Measurements from ENCODE around the gene GRK2.
"Not testable (repeated sequence)": the region's sequence is repeated elsewhere in the genome, so short reads cannot be mapped to it uniquely, and the experiment has no call there.

- TF ChIP-seq CTCF (conservative IDR thresholded peaks at IDR 0.05 in 1 of 2, IDR thresholded peaks at IDR 0.05 in 1 of 2; ENCODE audit: low read depth in 1 of 2, low read length in 2 of 2); EZH2 (IDR thresholded peaks at IDR 0.05; ENCODE audit: low read length, missing control alignments): not testable (repeated sequence)
These were observed 52.6 kb downstream of the GRK2 start for GRCh38 chr11:67318876-67319275.
